ENCODE data around the gene GOLGA8N. TPM values are rescaled to one million over a fixed set of nuclear protein-coding genes. Genes with fewer than 3 reads are reported as not detected.

GOLGA8N gene
- total RNA-seq, 1 donor from 2014 or later, result 14.1 TPM

- no peaks in the 10 kb centered on the region for H3K36me3 ChIP-seq
- H3K27ac ChIP-seq, result no peak overlapping the region
- intact Hi-C loops (cut with DNase I), result no loop called here
- ATAC-seq (no peak), DNase-seq (no peak)
- H3K27me3 ChIP-seq, result peaks cover 3% of the 10 kb centered on the region
- H3K4me1 ChIP-seq, result no peaks in the 10 kb centered on the region
- no peak for TF ChIP-seq CTCF (IDR thresholded peaks at IDR 0.05)
- no peaks in the 10 kb centered on the region for H3K9me3 ChIP-seq
- H3K4me3 ChIP-seq, result no peak overlapping the region
Measured at GRCh38 chr15:32636410-32636809, 43.2 kb downstream of the GOLGA8N start.

DNA sequence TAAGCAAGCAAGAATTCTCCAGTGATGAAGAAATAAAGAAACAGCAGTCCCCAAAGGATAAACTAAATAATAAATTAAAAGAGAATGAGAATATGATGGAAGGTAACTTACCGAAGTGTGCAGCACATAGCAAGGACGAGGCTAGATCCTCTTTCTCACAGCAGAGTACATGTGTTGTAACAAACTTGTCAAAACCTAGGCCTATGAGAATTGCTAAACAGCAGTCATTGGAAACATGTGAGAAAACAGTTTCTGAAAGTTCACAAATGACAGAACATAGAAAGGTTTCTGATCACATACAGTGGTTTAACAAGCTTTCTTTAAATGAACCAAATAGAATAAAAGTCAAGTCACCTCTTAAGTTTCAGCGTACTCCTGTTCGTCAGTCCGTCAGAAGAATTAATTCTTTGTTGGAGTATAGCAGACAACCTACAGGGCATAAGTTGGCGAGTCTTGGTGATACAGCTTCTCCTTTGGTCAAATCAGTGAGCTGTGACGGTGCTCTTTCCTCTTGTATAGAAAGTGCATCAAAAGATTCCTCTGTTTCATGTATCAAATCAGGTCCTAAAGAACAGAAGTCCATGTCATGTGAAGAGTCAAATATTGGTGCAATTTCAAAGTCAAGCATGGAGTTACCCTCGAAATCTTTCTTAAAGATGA lies 43.8 kb downstream of the GOLGA8N start:
- Histone ChIP-seq H3K36me3 (no peaks in the 10 kb centered on the region), H3K4me1 (no peaks in the 10 kb centered on the region), H3K27ac (no peak overlapping the region), H3K4me3 (no peak overlapping the region), H3K9me3 (no peaks in the 10 kb centered on the region), H3K27me3 (peaks cover 9% of the 10 kb centered on the region)
- intact Hi-C loops (cut with DNase I), result no loop called here
- no peak for TF ChIP-seq CTCF (IDR thresholded peaks at IDR 0.05)
- ATAC-seq (no peak), DNase-seq (no peak)

GRCh38 chr15:32637704-32638103 lies 44.4 kb downstream of the GOLGA8N start:
- DNase-seq, result no peak

DNA sequence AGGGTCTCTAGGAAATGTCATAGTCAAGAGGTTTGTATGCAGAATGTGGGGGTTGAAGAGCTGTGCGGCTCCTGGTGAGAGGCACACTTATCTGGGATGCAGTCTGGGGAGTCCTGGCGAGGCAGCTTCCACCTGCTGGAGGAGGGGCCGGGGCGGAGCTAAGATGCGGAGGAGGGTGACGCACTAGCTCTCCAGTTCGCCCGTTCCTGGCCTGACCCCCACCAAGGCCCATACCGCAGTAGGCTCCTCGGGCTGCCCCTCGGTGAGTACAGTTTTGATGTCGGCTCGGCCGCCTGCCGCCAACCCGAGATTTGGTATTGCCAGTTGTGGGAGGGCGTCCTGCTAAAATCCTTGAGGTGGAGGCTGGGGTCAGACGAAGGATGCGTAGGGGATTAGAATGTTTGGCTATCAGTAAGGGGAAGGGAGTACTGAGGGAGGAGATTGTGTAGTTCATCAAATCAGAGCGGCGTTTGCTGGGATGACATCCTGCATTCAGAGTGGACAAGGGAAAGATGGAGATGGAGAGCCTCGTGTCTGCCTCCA lies 48.3 kb downstream of the GOLGA8N start, which contains the start of gene SCG5:
Gene SCG5, plus strand, starts transcription at position 194 of the 543 bp plus-strand sequence. CDS start 1,883 bp downstream, outside the sequence.
- H3K27me3 ChIP-seq, result peaks cover 20% of the 10 kb centered on the region
- no peaks in the 10 kb centered on the region for H3K36me3 ChIP-seq
- no peak within 1 kb of the TSS for H3K4me3 ChIP-seq
- DNase-seq (peak; percentile 73), ATAC-seq (peak; percentile 72)
- H3K9me3 ChIP-seq, result no peaks in the 10 kb centered on the region
- intact Hi-C loops (cut with DNase I), result no loop called here
- H3K4me1 ChIP-seq, result no peaks in the 10 kb centered on the region
- H3K27ac ChIP-seq, result no peak within 1 kb of the TSS
- TF ChIP-seq CTCF (IDR thresholded peaks at IDR 0.05), result no peak

More at GRCh38 chr15:32637704-32638103, 44.4 kb downstream of the GOLGA8N start:
- TF ChIP-seq CTCF (IDR thresholded peaks at IDR 0.05), result no peak
- no peaks in the 10 kb centered on the region for H3K9me3 ChIP-seq
- H3K4me1 ChIP-seq, result no peaks in the 10 kb centered on the region
- H3K36me3 ChIP-seq, result no peaks in the 10 kb centered on the region
- intact Hi-C loops (cut with DNase I), result no loop called here
- peaks cover 12% of the 10 kb centered on the region for H3K27me3 ChIP-seq
- no peak overlapping the region for H3K4me3 ChIP-seq
- no peak overlapping the region for H3K27ac ChIP-seq
- no peak for ATAC-seq

DNA sequence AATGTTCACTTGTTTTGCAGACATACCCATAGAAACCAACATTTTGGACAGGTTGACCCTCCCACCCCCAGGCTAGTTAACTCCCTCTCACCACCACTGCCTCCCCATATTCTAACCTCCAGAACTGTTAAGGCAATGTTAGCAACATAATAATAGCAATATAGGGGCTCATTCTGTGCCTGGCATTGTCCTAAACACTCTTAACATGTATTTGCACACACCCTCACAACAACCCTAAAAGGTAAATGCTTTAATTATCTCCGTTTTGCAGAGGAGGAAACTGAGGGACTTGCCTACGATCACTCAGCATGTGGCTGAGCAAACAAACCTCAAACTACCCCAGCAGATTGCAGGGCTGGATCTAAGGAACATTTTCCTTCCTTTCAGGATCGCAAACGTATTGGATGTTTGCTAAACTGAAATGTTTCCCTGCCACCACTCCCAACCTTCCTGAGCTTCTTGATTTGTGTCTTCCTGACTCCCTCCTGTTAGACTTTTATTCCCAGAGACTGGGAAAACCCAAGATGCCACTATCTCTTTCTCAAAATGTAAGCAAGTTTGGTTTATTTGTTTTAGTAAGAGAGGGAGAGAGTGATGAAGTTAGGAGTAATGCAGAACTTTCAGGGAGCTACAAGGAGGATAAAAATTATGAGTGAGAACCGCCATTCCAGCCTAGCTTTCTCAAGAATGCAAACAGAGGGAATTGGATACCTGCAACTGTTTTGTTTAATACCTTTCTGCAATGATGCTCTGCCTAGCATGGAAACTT lies 49.6 kb downstream of the GOLGA8N start:
- Histone ChIP-seq H3K4me3 (no peak overlapping the region), H3K27me3 (peaks cover 20% of the 10 kb centered on the region), H3K27ac (no peak overlapping the region), H3K9me3 (no peaks in the 10 kb centered on the region), H3K36me3 (no peaks in the 10 kb centered on the region), H3K4me1 (no peaks in the 10 kb centered on the region)
- ATAC-seq (no peak), DNase-seq (no peak)
- intact Hi-C loops (cut with DNase I), result no loop called here
- TF ChIP-seq CTCF (IDR thresholded peaks at IDR 0.05), result no peak

Measured in upper lobe of right lung (tissue), 1 donor.